ENCODE data around the gene GNLY.
"Not testable (repeated sequence)": the region's sequence is repeated elsewhere in the genome, so short reads cannot be mapped to it uniquely, and the experiment has no call there.

GNLY gene

DNA sequence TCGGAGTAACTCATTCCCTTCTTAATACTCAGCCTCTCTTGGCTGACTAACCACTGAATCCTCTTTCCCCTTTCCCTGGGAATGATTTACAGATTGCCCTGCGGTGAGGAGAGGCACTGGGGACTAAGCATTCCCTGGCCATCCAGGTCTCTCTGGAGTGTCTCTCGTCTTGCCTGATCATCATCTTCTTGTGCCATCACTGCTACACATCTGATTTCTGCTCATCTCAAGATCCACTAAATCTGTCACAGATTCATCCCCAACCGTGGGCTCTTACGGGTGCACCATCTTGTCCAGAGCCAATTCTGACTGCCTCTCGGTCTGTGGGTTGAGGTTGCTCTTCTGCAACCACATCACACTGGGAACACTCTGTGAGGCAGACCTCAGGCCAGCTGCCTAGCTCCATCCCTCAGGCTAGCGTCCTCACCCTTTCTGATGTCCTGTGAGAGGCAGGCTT is 38.2 kb upstream of the GNLY start (continued):
- TF ChIP-seq SNAI2 (CRISPR knock-in tag; IDR thresholded peaks at IDR 0.05) (no peak), ZNF70 (CRISPR knock-in tag; IDR thresholded peaks at IDR 0.05) (no peak), RARB (CRISPR knock-in tag; IDR thresholded peaks at IDR 0.05) (no peak), ESRRG (CRISPR knock-in tag; IDR thresholded peaks at IDR 0.05) (no peak)

GRCh38 chr2:85656468-85656867 is 37.7 kb upstream of the GNLY start:
- TF ChIP-seq ZFP3 (CRISPR knock-in tag; IDR thresholded peaks at IDR 0.05), result no peak
- TF ChIP-seq ZNF565 (CRISPR knock-in tag; conservative IDR thresholded peaks at IDR 0.05; ENCODE audit: low read depth), result no peak
- TF ChIP-seq ZNF70 (CRISPR knock-in tag; IDR thresholded peaks at IDR 0.05), result no peak
- TF ChIP-seq ESRRG (CRISPR knock-in tag; IDR thresholded peaks at IDR 0.05), result no peak
- TF ChIP-seq ZFP30 (CRISPR knock-in tag; IDR thresholded peaks at IDR 0.05), result no peak
- no peak for TF ChIP-seq GLIS3 (CRISPR knock-in tag; IDR thresholded peaks at IDR 0.05)
- TF ChIP-seq, protein P1, sequence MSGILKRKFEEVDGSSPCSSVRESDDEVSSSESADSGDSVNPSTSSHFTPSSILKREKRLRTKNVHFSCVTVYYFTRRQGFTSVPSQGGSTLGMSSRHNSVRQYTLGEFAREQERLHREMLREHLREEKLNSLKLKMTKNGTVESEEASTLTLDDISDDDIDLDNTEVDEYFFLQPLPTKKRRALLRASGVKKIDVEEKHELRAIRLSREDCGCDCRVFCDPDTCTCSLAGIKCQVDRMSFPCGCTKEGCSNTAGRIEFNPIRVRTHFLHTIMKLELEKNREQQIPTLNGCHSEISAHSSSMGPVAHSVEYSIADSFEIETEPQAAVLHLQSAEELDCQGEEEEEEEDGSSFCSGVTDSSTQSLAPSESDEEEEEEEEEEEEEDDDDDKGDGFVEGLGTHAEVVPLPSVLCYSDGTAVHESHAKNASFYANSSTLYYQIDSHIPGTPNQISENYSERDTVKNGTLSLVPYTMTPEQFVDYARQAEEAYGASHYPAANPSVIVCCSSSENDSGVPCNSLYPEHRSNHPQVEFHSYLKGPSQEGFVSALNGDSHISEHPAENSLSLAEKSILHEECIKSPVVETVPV (CRISPR knock-in tag; IDR thresholded peaks at IDR 0.05), result no peak
- TF ChIP-seq POU6F1 (CRISPR knock-in tag; IDR thresholded peaks at IDR 0.05; ENCODE audit: borderline replicate concordance, low read depth), result no peak
- TF ChIP-seq SNAI2 (CRISPR knock-in tag; IDR thresholded peaks at IDR 0.05), result no peak
- TF ChIP-seq TSHZ2 (CRISPR knock-in tag; IDR thresholded peaks at IDR 0.05), result no peak
- ATAC-seq, result no peak

GRCh38 chr2:85657399-85657798 is 36.8 kb upstream of the GNLY start:
- ATAC-seq, result not testable (repeated sequence)

DNA sequence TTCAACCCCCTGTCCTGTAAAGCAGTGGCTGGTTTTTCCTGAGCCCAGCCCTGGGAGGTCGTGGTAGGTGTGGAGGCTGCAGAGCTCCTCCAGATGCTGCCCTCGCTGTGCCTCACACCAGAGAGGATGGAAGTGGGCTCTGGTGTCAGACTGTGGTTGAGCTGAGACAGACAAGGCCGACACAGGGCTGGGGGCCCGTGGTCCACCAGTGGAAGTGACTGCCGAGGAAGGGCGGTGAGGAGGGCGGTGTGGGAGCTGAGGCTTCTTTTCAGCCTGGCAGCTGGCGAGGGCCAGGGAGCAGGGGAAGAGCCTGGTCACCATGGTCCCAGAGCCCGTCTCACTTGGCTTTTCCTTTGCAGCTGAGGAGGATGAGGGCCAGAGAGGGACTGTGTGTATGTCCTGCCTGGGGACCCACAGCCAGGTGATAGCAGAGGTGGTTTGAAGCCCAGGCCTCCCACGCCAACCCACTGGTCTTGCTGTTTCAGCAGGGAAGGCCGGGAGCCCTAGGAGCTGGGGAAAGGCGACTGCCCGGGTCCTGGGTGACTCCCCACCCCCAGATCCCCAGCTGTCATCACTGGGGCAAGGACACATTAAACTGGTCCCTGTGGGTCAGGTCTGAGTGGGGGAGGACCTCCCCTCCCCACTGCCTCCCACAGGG is 34.7 kb upstream of the GNLY start:
- no peak for TF ChIP-seq ISL1 (CRISPR knock-in tag; IDR thresholded peaks at IDR 0.05)
- TF ChIP-seq CSDC2 (CRISPR knock-in tag; IDR thresholded peaks at IDR 0.05), result no peak
- ATAC-seq, result no peak

- ATAC-seq, result not testable (repeated sequence)
Measured at GRCh38 chr2:85660301-85660700, 33.9 kb upstream of the GNLY start.

- ATAC-seq, result no peak
- TF ChIP-seq ARNTL (CRISPR knock-in tag; IDR thresholded peaks at IDR 0.05; ENCODE audit: borderline replicate concordance, low read depth) (no peak), ISL1 (CRISPR knock-in tag; IDR thresholded peaks at IDR 0.05) (no peak), TSHZ2 (CRISPR knock-in tag; IDR thresholded peaks at IDR 0.05) (no peak), POU6F1 (CRISPR knock-in tag; IDR thresholded peaks at IDR 0.05; ENCODE audit: borderline replicate concordance, low read depth) (no peak), ZNF8 (CRISPR knock-in tag; IDR thresholded peaks at IDR 0.05) (no peak), ZNF565 (CRISPR knock-in tag; conservative IDR thresholded peaks at IDR 0.05; ENCODE audit: low read depth) (no peak), OSR1 (CRISPR knock-in tag; IDR thresholded peaks at IDR 0.05) (no peak), CSDC2 (CRISPR knock-in tag; IDR thresholded peaks at IDR 0.05) (no peak), SNAI2 (CRISPR knock-in tag; IDR thresholded peaks at IDR 0.05) (no peak), ESRRG (CRISPR knock-in tag; IDR thresholded peaks at IDR 0.05) (no peak), ZFP3 (CRISPR knock-in tag; IDR thresholded peaks at IDR 0.05) (no peak), TCF4 (CRISPR knock-in tag; IDR thresholded peaks at IDR 0.05; ENCODE audit: borderline replicate concordance) (no peak), ZFP30 (CRISPR knock-in tag; IDR thresholded peaks at IDR 0.05) (no peak)
- TF ChIP-seq, protein P1 (CRISPR knock-in tag; IDR thresholded peaks at IDR 0.05), result no peak
Measured at GRCh38 chr2:85660725-85661124, 33.4 kb upstream of the GNLY start.

Data from SK-N-SH treated with all-trans-retinoic acid at 6 μM for 48 hours (cell line).